Skeletal muscle satellite cell (primary cell): ENCODE results near the gene OR52I1. TPM values are rescaled to one million over a fixed set of nuclear protein-coding genes. Genes with fewer than 3 reads are reported as not detected.

ENCODE experiments used
- H3K27me3 ChIP-seq: 2 replicates; pipeline ENCODE4 v1.7.0; 2013; ENCODE audit warnings: low read length; ENCODE audit not compliant: control insufficient read depth, insufficient read depth
- H3K36me3 ChIP-seq: 2 replicates; pipeline ENCODE4 v1.7.0; 2013; ENCODE audit warnings: mild to moderate bottlenecking, control low read depth, low read length; ENCODE audit not compliant: insufficient read depth
- H3K4me1 ChIP-seq: 2 replicates; pipeline ENCODE4 v1.7.0; 2013; ENCODE audit warnings: low read length; ENCODE audit not compliant: control insufficient read depth, insufficient read depth
- H3K4me2 ChIP-seq: 2 replicates; pipeline ENCODE4 v1.7.0; 2013; ENCODE audit warnings: mild to moderate bottlenecking, low read length
- H3K4me3 ChIP-seq: 2 replicates; pipeline ENCODE4 v1.7.0; 2013; ENCODE audit warnings: low read length
- H3K9ac ChIP-seq: 2 replicates; pipeline ENCODE4 v1.7.0; 2013; ENCODE audit warnings: mild to moderate bottlenecking, low read depth, low read length, moderate library complexity
- H3K9me3 ChIP-seq: replicated peaks from 2 replicates; pipeline ENCODE4 v1.7.0; 2013; ENCODE audit warnings: mild to moderate bottlenecking, control low read depth, low read length
- total RNA-seq: library from RNA; depleted of rRNA; stranded (reverse); fragments of >200 nt; gene quantifications from 2 replicates; pipeline ENCODE4 v1.2.3, GENCODE V29; 2012; rRNA removed

Gene OR52I1, protein sequence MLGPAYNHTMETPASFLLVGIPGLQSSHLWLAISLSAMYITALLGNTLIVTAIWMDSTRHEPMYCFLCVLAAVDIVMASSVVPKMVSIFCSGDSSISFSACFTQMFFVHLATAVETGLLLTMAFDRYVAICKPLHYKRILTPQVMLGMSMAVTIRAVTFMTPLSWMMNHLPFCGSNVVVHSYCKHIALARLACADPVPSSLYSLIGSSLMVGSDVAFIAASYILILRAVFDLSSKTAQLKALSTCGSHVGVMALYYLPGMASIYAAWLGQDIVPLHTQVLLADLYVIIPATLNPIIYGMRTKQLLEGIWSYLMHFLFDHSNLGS
- not detected in 2 replicates for total RNA-seq

DNA sequence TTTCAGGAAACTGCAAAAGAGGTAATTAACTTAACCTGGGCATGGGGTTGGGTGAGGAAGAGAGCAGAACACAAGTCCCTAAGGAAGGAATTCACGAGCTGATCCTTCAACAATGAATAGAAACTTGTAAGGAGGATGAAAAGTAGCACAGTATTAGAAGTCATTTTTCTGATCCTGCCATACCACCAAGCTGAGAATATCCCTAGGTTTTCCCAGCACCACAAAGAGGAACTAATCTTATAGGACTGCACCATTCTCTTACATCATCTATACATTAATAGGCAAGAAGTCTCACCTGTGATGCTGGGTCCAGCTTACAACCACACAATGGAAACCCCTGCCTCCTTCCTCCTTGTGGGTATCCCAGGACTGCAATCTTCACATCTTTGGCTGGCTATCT is at the start of gene OR52I1:
Gene OR52I1 (plus strand): TSS at position 301 of the 400 bp plus-strand sequence. CDS start 0 bp downstream, at position 301.
- H3K4me3 ChIP-seq: no peak within 1 kb of the TSS
- no peak within 1 kb of the TSS for H3K9ac ChIP-seq
- H3K36me3 ChIP-seq: peaks cover 2% of the 10 kb centered on the region
- H3K27me3 ChIP-seq: no peaks in the 10 kb centered on the region
- H3K4me2 ChIP-seq: no peak within 1 kb of the TSS
- H3K9me3 ChIP-seq: no peaks in the 10 kb centered on the region
- H3K4me1 ChIP-seq: no peaks in the 10 kb centered on the region

DNA sequence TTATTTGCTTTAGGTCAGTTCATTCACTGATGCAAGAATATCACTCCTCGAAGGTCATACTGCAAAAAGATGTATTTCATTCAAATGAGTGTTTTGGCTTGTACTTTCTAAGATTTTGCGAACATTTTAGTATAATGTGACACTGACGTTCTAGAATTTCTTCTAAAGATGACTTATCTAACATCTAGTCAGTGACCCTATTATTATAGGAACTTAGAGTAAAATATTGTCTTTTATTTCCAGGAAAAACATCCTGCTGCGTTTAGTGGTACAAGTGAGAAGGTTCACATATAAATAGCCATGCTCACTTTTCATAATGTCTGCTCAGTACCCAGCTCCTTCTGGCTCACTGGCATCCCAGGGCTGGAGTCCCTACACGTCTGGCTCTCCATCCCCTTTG is 48.9 kb upstream of the OR52I1 start, which contains the start of gene OR52M1:
Gene OR52M1 (plus strand): TSS at position 301 of the 400 bp plus-strand sequence. CDS start 0 bp downstream, at position 301.
- no peaks in the 10 kb centered on the region for H3K4me1 ChIP-seq
- H3K36me3 ChIP-seq: no peaks in the 10 kb centered on the region
- H3K9me3 ChIP-seq: no peaks in the 10 kb centered on the region
- no peaks in the 10 kb centered on the region for H3K27me3 ChIP-seq
- no peak within 1 kb of the TSS for H3K4me3 ChIP-seq
- H3K9ac ChIP-seq: no peak within 1 kb of the TSS
- H3K4me2 ChIP-seq: no peak within 1 kb of the TSS

DNA sequence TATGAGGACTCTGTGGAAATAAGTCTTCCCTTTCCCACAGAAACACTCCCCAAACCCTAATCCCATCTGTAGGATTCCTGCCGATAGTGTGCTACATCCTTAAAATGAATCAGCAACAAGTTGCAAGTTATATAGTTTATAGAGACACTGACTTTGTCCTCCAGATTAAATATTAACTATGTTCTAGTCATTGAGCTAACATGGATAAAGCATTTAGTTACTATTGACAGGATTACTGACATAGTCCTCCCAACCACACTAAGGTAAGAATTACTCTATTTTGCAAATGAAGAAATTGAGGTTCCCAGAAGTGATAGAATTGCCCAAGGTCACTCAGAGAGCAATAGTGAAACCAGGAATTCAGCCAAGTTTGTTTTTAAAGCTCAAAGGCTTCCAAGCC is 47.0 kb upstream of the OR52I1 start:
- no peak overlapping the region for H3K4me3 ChIP-seq
- no peak overlapping the region for H3K9ac ChIP-seq
- H3K36me3 ChIP-seq: no peaks in the 10 kb centered on the region
- H3K9me3 ChIP-seq: no peaks in the 10 kb centered on the region
- no peaks in the 10 kb centered on the region for H3K27me3 ChIP-seq
- H3K4me1 ChIP-seq: no peaks in the 10 kb centered on the region
- no peak overlapping the region for H3K4me2 ChIP-seq

DNA sequence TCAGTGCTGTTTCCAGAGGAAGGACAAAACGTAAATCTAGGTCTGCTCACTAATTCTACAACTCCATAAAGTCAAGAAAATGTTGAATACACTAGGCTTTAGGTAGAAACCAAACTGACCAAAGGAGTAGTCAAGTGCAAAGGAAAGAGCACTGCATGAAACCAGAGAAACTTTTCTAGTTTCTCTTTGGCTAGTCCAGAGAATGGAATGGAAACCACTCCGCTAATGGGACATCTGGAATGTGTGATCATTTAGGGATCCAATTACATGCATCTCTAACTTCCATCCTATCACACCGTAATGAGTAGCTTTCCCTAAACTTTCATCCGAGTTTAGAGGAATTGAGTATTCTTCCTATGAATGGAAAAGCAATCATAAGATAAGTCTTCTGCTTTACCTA is 46.4 kb upstream of the OR52I1 start:
- Histone ChIP-seq H3K9ac (no peak overlapping the region), H3K27me3 (no peaks in the 10 kb centered on the region), H3K4me3 (no peak overlapping the region), H3K4me2 (no peak overlapping the region), H3K4me1 (no peaks in the 10 kb centered on the region), H3K9me3 (no peaks in the 10 kb centered on the region), H3K36me3 (no peaks in the 10 kb centered on the region)

GRCh38 chr11:4551346-4551979 is 42.4 kb upstream of the OR52I1 start:
- Histone ChIP-seq H3K4me1 (no peaks in the 10 kb centered on the region), H3K9ac (no peak overlapping the region), H3K4me3 (no peak overlapping the region), H3K36me3 (no peaks in the 10 kb centered on the region), H3K4me2 (no peak overlapping the region), H3K27me3 (no peaks in the 10 kb centered on the region), H3K9me3 (no peaks in the 10 kb centered on the region)

DNA sequence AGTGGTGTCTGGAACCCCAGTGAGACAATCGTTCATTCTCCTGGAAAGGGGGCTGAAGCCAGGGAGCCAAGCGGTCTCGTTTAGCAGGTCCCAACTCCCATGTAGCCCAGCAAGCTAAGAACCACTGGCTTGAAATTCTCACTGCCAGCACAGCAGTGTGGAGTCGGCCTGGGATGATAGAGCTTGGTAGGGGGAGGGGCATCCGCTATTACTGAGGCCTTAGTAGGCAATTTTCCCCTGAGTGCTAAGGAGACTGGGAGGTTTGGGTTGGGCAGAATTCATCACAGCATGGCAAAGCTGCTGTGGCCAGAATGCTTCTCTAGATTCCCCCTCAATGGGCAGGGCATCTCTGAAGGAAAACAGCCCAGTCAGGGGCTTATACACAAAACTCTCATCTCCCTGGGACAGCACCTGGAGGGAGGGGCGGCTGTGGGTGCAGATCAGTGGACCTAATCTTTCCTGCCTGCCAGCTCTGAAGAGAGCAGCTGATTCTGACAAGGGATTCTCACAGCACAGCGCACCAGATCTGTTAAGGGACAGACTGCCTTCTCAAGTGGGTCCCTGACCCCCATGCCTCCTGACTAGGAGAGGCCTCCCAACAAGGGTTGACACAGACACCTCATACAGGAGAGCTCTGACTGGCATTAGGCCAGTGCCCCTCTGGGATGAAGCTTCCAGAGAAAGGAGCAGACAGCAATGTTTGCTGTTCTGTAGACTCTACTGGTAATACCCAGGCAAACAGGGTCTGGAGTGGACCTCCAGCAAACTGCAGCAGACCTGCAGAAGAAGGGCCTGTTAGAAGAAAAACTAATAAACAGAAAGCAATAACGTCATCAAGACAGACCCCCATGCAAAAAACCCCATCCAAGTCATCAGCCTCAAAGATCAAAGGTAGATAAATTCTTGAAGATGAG is 34.1 kb upstream of the OR52I1 start:
- Histone ChIP-seq H3K9ac (no peak overlapping the region), H3K36me3 (no peaks in the 10 kb centered on the region), H3K4me2 (no peak overlapping the region), H3K27me3 (no peaks in the 10 kb centered on the region), H3K4me1 (no peaks in the 10 kb centered on the region), H3K9me3 (no peaks in the 10 kb centered on the region), H3K4me3 (no peak overlapping the region)

DNA sequence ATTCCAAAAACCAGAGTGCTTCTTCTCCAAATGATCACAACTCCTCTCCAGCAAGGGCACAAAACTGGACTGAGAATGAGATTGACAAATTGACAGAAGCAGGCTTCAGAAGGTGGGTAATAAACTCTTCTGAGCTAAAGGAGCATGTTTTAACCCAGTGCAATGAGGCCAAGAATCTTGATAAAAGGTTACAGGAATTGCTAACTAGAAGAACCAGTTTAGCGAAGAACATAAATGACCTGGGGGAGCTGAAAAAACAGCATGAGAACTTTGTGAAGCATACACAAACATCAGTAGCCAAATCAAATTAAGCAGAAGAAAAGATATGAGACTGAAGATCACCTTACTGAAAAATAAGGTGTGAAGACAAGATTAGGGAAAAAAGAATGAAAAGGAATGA is 33.4 kb upstream of the OR52I1 start:
- Histone ChIP-seq H3K27me3 (no peaks in the 10 kb centered on the region), H3K9me3 (no peaks in the 10 kb centered on the region), H3K36me3 (no peaks in the 10 kb centered on the region), H3K9ac (no peak overlapping the region), H3K4me1 (no peaks in the 10 kb centered on the region), H3K4me2 (no peak overlapping the region), H3K4me3 (no peak overlapping the region)

- Histone ChIP-seq H3K9ac (no peak overlapping the region), H3K4me2 (no peak overlapping the region), H3K27me3 (no peaks in the 10 kb centered on the region), H3K9me3 (no peaks in the 10 kb centered on the region), H3K4me1 (no peaks in the 10 kb centered on the region), H3K36me3 (no peaks in the 10 kb centered on the region), H3K4me3 (no peak overlapping the region)
Observed at GRCh38 chr11:4565371-4565770, 28.5 kb upstream of the OR52I1 start.

DNA sequence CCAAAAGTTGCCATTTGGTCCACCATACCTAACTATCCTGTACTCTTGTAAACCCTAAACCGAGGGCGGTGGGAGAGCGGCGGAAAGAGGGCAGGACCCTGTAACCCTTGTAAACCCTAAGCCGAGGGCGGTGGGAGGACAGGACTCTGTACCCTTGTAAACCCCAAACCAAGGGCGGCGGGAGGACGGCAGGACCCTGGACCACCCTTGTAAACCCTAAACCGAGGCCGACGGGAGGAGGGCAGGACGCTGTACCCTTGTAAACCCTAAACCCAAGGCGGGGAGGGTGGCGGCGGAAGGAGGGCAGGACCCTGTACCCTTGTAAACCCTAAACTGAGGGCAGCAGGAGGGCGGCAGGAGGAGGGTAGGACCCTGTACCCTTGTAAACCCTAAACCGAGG is 24.8 kb upstream of the OR52I1 start:
- H3K27me3 ChIP-seq: no peaks in the 10 kb centered on the region
- no peaks in the 10 kb centered on the region for H3K4me1 ChIP-seq
- no peak overlapping the region for H3K9ac ChIP-seq
- H3K4me2 ChIP-seq: no peak overlapping the region
- H3K4me3 ChIP-seq: no peak overlapping the region
- H3K36me3 ChIP-seq: no peaks in the 10 kb centered on the region
- no peaks in the 10 kb centered on the region for H3K9me3 ChIP-seq

- Histone ChIP-seq H3K4me3 (no peak overlapping the region), H3K27me3 (no peaks in the 10 kb centered on the region), H3K4me2 (no peak overlapping the region), H3K4me1 (no peaks in the 10 kb centered on the region), H3K9ac (no peak overlapping the region), H3K9me3 (no peaks in the 10 kb centered on the region), H3K36me3 (no peaks in the 10 kb centered on the region)
Observed at GRCh38 chr11:4576880-4577279, 17.0 kb upstream of the OR52I1 start.

DNA sequence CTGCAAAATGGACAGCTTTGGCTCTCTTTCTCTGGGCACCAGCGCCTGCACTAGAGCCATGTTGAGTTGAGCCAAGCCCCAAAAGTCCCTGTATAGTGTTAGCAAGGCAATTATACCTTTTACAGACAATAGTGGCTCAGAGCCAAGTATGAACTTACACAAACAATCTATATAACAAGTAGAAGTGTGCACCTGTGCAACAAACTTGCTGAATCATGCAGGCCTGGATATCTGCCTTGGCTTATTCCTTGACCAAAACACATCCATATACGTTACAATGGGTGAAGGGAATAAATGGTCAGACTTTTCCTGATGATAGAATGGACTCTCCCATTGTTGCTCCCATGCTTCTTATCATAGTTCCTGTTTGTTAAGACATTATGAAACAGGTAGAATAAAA is 16.1 kb upstream of the OR52I1 start:
- Histone ChIP-seq H3K9ac (no peak overlapping the region), H3K36me3 (no peaks in the 10 kb centered on the region), H3K4me1 (no peaks in the 10 kb centered on the region), H3K9me3 (no peaks in the 10 kb centered on the region), H3K27me3 (no peaks in the 10 kb centered on the region), H3K4me3 (no peak overlapping the region), H3K4me2 (no peak overlapping the region)
